Renal cortical epithelial cell (primary cell): ENCODE measurements around the gene ZBTB8A. TPM values are rescaled to one million over a fixed set of nuclear protein-coding genes. Genes with fewer than 3 reads are reported as not detected.
"Not testable (repeated sequence)": the region's sequence is repeated elsewhere in the genome, so short reads cannot be mapped to it uniquely, and the experiment has no call there.

ENCODE experiments used
- DNase-seq: peaks from one replicate; pipeline ENCODE4 v3.0.0-alpha.2; 2011; ENCODE audit warnings: low read depth
- total RNA-seq: library from RNA; depleted of rRNA; stranded (reverse); fragments of >200 nt; gene quantifications from 2 replicates; pipeline ENCODE4 v1.2.3, GENCODE V29; 2014

ZBTB8A gene
- total RNA-seq, 1 donor from 2014 or later = 8.9 TPM

- DNase-seq = peak; percentile 19
Measured at GRCh38 chr1:32619701-32620485, 80.7 kb downstream of the ZBTB8A start.

GRCh38 chr1:32622205-32622604 is 83.0 kb downstream of the ZBTB8A start:
- no peak for DNase-seq

GRCh38 chr1:32622806-32623681 is 83.8 kb downstream of the ZBTB8A start:
- DNase-seq = no peak

GRCh38 chr1:32623775-32624174 is 84.5 kb downstream of the ZBTB8A start:
- DNase-seq = no peak

- DNase-seq = no peak
Measured at GRCh38 chr1:32626176-32626575, 86.9 kb downstream of the ZBTB8A start.

GRCh38 chr1:32627596-32628162 is 88.5 kb downstream of the ZBTB8A start:
- DNase-seq = no peak

- not testable (repeated sequence) for DNase-seq
Measured at GRCh38 chr1:32630173-32630572, 90.9 kb downstream of the ZBTB8A start.

GRCh38 chr1:32632829-32633228 is 93.6 kb downstream of the ZBTB8A start:
- no peak for DNase-seq

- no peak for DNase-seq
Measured at GRCh38 chr1:32635508-32636277, 96.5 kb downstream of the ZBTB8A start.

- DNase-seq = peak; percentile 23
Measured at GRCh38 chr1:32636914-32637645, 97.9 kb downstream of the ZBTB8A start.

- DNase-seq = no peak
Measured at GRCh38 chr1:32639489-32640075, 100.4 kb downstream of the ZBTB8A start.

- not testable (repeated sequence) for DNase-seq
Measured at GRCh38 chr1:32642292-32642827, 103.1 kb downstream of the ZBTB8A start.

GRCh38 chr1:32644426-32644825 is 105.2 kb downstream of the ZBTB8A start:
- DNase-seq = no peak

GRCh38 chr1:32647308-32648134 is 108.3 kb downstream of the ZBTB8A start:
- no peak for DNase-seq

- peak; percentile 91 for DNase-seq
Measured at GRCh38 chr1:32650248-32650751, 111.1 kb downstream of the ZBTB8A start, which contains the start of gene ZBTB8OS. TSS of gene ZBTB8OS (minus strand) at chr1:32650550. CDS start at chr1:32650529, 21 bp downstream.

- peak; percentile 86 for DNase-seq
Measured at GRCh38 chr1:32650752-32651460, 111.7 kb downstream of the ZBTB8A start, which contains the start of gene RBBP4. TSS of gene RBBP4 (plus strand) at chr1:32651208. CDS start at chr1:32651307, 99 bp downstream.

- no peak for DNase-seq
Measured at GRCh38 chr1:32651461-32652073, 112.3 kb downstream of the ZBTB8A start.
